NCI-H524 treated with DMSO at 0.1 percent for 48 hours (cell line): Measurements from ENCODE around the gene PNPLA7.
"Not testable (repeated sequence)": the region's sequence is repeated elsewhere in the genome, so short reads cannot be mapped to it uniquely, and the experiment has no call there.

Source experiments
- DNase-seq: peaks from one replicate; lab custom pipeline; 2025; lab: John Stamatoyannopoulos, UW

The PNPLA7 gene

DNA sequence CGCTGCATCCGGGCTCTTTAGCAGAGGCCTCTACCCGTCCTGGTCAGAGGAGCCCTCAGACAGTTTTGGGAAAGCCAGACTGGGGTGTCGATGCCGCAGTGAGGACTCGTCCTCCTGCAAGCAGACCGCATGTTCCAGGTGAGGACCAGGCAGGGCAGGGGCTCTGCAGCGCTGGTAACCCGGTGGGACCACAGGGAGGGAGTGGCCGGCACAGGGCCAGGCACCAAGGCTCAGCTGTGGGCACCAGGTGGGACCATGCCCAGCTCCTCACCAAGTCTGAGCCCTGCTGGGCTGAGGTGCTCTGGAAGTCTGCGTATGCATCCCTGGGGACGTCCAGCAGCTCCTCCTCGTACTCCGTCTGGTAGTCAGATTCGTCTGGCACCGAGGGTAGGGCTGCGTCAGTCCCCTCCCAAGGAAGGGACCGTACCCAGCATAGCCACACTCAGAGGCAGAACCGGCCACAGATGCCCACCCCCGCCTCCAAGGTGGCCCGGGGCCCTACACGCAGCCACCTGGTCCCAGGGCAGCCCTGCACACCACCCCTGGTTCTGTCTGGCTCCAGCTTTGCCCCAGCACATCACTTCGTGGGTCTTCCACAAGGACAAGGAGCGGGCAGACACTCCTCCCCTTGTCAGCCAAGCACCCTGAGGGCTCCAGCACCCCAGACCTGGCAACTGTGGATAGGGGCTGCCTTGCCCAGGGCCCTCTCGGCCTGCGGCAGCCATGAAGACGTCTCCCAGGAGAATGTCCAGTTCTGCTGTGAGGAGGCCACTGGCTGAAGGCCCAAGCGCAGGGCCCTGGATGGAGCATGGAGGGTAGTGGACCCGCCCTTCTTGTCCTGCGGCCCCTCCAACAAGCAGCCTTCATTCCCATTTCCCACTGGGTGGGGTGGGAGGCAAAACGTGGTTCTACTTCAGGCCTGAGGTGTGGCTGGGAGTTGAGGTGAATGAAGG lies 89.6 kb downstream of the PNPLA7 start:
- no peak for DNase-seq

DNA sequence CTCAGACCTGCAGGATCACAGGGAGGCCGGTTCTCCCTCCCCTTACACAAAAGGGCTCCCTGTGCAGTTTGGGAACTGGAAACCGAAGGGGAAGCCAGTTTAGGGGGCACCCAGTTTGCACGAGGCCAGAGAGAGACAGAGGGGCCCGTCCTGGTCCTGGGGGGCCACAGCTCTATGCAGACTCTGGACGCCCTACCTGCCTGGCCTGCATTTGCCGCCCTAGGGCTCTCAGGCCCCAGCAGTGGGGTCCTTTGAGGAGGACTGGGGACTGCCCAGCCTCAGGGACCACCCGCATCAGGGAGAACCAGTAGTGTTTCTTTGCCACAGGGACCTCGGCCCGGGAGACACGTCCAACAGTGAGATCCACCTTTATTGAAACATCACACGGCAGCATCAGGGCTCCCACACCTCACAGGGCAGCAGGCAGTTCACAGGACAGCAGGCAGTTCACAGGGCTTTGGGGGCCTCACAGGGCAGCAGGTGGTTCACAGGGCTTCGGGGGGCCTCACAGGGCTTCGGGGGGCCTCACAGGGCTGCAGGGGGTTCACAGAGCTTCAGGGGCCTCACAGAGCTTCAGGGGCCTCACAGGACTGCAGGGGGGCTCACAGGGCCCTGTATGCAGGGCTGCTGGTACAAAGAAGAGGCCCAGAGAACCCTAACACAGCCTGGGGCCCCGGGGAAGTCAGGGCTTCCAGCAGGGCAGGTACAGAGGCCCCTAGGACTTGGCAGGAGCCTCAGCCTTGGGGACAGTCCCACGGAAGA lies 90.4 kb downstream of the PNPLA7 start:
- no peak for DNase-seq

DNA sequence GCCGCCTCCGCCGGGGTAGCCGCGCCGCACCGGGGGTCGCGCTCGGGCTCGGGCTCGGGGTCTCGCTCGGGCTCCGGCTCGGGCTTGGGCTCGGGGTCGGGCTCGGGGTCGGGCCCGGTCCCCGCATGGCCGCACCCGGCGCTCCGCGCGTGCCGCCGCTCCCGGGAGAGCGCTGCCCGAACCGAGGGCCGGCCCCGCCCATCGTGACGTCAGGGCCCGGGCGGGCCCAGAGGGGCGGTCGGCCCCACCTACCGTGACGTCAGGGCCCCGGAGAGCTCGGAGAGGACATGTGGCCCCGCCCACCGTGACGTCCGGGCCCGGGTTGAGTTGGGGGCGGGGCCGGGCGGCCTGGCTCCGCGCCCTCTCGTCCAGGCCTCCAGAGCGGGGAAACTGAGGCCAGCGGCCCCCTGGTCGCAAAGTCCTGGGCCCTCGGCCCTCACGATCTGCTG lies 91.0 kb downstream of the PNPLA7 start, which contains the start of gene NSMF:
Gene NSMF (minus strand): TSS at position 183 of the 449 bp plus-strand sequence. CDS start 232 bp downstream, outside the sequence.
- no peak for DNase-seq

DNA sequence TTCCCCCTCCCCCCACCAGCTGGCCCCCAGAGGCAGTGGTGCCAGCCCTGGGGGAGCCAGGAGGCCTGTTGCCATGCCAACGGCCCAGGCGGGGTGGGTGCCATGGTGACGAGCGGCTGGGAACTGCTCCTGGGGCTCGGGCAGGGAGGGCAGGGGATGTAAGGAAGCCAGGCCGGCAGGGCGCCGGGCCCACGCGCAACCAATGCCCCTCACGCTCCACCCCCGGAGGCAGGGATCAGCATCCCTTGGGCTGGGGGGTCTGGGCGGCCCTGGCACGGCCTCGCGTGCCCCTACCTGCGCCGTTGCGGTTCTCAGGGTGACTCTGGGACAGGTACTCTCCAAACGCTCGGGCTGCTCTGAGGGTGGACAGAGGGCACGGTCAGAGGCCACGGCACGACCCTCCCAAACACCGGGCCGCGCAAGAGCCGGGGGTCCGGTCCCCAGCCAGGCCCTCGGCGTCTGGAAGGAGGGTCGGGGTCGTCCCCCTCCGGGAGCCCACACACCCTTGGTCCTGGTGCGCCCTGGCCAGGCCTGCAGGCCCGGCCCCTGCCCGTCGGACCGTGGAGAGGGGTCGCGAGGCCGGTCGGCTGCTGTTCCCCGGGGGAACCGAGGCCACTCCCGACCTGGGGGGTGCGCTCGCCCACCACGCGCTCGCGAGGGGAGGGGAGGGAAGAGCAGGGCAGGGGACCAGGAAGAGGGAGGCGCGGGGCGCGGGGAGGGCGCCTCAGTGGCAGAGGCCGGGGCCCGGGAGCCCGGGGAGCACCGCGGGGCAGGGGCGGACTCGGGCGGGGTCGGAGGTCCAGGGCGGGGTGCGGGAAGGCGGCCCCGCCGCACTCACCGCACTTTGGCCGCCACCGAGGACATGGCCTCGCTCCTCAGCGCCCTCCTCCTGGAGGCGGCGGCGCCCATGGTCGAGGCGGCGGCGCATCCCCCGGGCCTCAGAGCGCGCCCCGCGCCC lies 91.7 kb downstream of the PNPLA7 start:
- no peak for DNase-seq

DNA sequence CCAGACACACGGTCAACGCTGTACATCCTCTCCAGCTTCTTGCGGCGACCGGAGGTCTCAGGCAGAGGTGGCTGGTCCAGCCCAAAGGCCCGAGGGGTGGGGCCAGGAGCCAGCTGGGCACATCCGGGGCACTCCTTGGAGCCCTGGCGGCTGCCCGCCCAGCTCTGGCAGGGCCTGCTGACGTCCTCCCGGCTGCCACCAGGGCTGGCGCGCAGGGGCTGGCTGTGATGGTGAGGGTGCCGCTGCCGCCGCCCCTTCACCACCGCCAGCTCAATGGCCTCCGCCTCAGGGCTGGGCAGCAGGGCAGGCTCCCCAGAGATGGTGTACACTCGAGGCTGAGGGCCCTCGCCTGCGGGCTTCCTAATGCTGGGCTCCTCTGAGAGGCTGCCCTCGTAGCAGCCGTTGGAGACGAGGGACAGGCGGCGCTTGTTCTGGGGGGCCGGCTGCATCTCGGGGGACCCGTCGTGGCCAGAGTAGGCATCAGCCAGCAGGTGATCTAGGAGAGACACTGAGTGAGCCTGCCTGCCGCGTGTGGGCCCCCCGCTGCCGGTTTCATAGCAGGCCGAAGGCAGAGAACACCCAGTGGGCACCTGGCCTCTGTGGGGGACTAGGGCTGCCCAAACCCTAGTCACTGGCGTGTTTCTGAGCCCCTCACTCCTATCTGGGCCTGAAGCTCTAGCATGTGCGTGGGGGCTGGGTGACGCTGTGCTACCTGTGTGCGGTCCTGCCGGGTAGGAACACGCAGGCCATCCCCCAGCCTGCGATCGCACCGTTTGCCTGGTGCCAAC lies 92.6 kb downstream of the PNPLA7 start:
- no peak for DNase-seq

DNA sequence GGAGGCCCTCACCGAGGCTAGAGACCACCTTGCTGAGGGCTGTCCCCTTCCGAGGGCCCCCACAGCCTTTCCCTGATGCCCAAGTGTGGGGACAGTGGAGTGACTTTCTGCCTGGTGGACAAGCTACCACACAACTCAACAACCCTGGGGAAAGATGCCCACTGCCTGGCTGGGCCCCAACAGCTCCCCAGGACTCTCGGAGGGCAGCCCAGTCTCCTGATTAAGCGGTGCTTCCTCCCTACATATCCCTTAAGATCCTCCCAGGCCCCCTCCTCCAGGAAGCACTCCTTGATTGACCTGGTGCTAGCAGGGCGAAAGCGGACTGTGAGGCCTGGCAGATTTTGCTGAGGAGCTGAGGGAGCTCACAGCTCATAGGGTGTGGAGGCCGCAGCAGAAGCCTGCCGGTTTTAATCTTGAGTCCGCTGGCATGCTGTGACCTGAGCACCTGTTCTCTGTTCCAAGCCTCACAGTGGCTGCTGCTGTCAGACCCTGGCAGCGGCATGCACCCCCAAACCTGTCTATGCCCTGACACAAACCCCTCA lies 93.3 kb downstream of the PNPLA7 start:
- no peak for DNase-seq

DNA sequence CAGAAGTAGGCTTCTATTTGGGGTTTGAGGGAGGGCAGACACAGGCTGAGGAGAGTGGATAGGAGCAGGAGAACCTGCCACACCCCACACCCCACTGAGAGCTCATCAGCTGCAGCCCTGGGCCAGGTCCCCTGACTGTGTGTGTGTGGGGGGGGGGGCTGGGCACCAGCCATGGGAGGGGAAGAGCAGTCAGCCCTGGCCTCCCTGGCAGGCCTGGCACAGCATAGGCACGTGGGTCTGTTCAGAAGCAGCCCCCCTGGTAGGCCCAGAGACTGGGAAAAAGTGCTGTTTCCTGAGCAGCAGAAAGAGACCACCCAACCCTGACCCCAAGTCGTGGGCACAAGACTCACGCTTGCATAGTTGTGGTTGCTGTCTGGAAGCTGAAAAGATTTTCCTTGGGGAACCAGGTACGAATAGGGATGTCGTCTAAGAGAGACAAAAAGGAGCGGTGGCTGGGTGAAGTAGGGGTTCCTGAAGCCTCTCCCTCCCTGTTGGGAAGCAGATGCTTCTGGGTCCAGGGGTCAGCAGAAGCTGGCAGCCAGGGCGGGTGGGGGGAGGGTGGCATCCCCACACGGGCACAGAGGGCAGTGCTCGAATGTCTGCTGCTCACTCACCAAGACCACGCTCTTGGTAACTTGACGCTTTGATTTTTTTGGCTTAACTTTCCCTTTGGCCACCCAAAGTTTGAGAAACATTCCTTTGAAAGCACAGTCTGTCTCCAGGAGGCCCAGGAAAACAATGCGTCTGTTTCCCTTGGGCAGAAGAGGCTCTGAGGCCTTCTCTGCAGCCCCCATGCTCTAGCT lies 93.9 kb downstream of the PNPLA7 start:
- DNase-seq, result no peak

DNA sequence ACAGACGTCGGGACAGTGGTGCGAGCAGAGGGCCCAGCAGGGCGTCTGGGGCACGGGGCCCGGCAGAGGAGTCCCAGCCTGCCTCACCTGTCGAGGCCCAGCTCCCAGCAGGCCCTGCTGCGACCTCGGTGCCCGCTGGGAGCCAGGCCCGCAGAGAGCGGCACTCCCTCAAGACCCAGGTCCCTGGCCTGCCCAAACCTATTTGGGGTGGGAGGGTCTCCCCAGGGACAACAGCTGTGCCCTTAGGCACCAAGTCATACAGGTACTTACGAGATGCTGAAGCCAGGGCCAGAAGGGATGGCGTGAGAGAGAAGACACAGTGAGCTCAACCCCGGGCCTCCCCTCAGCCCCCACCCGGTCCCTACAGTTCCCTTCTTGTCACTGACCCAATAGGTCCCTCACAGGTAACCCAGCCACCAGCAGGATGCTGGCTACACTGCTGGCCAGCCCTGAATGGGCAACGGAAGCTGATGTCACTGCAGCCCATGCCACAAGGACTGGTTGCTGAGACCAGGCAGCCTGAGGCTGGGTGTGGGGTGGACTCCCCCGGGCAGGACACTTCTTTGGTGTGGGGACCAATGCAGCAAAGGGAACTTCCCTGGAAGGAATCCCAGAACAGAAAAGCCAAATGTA lies 94.7 kb downstream of the PNPLA7 start:
- DNase-seq, result no peak

DNA sequence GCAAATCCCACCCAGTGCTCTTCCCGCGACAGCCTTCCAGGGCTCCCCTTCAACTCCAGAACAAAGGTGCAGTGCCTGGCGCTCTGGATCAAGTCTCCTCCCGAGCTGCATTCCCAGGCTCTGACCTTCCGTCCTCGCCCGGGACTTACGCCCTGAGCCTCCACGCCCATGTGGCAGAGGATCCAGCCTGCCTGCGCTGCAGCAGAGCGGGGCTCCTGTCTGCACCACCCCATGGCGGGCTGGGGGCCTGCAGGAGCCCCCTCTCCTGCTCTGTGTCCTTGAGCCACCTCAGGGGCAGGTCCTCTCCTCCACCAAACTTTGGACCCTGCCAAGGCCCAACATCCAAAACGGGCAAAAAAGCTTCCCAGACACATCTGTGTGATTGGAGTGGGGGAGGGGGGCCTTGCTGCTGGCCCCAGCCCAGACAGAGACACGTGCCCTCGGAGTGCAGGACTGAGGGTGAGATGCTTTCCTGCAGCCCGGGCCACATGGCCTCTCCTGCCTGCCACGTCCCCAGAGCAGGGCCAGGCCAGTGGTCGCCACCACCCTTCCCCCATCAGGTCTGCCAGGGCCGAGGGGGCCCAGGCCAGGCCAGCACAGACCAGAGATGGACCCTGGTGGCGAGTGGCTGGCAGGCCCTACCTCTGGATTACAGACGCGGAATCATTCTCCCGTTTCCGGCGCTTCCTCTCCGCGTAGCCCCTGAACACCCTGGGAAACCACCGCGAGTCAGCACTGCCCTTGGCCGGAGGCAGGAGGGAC lies 95.4 kb downstream of the PNPLA7 start:
- DNase-seq, result no peak

DNA sequence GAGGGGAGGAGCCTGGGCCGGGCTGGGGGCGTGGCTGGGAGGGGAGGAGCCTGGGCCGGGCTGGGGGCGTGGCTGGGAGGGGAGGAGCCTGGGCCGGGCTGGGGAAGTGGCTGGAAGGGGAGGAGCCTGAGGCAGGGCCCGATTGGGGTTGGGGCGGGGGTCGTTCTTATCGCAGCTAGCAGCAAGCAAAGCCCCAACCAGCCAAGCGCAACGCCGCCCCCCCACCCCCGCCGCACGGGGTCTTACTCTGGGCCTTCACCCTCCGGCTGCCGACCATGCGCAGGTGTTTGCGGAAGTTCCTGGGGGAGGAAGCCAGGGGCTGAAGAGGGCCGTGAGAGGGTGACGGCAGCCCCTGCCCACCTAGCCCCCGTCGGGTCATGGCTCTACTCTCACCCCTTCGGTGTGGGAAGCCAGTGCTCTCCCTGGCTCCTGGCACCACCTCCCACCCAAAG lies 96.0 kb downstream of the PNPLA7 start:
- no peak for DNase-seq

DNA sequence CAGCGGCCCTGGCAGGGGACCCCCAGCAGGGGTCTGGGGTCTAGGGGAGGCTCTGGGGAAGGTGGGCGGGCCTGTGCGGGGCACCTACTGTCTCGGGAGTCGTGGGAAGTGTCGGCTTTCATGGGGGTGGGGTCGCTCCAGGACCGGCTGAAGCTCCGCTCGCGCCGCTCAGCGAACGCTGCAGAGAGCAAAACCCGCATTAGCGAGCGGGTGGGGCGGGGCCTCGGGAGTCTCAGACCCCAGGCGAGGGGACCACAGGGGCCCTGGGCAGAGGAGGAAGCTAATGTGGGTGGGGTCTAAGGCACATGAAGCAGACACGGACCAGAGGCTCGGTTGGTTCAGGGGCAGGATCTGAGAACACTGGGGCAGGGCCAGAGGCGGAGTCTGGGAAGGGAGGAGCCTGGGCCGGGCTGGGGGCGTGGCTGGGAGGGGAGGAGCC lies 96.5 kb downstream of the PNPLA7 start:
- DNase-seq, result no peak

DNA sequence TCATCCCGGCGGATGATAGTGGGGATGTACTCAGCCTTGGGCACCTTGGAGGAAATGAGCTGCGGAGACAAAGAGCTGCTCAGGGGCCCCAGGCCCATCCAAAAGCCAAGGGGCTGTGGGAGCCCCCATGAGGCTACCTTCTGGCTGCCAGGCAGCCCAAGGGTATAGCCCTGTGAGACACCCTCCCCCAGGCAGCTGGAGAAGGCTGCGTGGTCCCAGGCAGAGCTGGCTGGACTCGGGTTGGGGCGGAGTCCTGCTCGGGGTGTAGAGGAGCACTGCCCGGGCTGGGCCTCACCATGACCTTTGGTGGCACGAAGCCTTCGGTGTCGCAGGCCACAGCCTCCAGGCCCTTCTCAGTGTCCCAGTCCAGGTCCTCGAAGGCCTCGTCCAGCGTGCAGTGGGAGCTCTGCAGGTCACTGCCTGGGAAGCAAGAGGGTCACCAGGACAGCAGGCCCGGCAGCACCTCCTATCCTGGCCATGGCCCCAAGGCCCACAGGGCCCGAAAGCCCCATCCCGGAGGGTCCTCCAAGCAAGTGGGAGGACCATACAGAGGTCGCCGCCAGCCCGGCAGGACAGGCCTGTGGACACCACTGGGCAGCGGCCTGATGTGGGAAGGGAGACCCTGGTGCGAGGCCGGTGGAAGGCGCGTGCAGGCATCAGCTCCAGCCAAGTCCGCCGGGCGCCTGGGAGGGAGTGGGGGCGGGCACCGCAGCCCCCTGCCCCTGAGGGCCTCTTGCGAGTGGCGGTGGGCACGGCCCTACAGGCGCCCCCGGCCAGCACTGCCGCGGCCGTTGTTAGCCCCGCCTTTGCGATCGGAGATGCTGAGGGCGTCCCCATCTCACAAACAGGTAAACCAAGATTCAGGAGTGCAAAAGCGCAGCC lies 97.2 kb downstream of the PNPLA7 start:
- no peak for DNase-seq

DNA sequence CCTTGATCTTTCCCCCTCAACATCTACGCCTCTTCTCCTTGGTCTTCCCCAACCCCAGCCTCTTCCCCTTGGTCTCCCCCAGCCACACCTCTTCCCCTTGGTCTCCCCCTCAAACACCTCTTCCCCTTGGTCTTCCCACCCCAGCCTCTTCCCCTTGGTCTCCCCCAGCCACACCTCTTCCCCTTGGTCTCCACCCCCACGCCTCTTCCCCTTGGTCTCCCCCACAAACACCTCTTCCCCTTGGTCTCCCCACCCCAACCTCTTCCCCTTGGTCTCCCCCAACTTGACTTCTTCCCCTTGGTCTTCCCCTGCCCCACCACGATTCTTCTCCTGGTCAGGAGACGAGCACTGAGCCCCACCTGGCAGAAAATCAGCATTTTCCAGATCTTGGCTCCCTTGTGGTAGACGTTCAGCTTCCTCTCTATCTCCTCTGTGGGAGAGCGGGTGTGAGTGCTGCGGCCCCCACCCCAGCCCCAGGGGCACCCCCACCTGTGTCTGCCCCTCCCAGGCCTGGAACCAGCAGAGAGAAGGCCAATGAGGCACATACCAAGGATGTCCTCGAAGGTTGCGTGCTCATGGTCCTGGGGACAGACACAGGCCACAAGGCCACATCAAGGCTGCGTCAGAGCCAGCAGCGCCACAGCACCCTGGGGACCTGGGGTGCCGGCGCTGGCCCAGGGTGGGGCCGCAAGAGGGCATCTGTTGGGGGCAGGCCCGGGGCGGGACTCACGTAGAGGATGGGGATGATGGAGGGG lies 98.0 kb downstream of the PNPLA7 start:
- no peak for DNase-seq

DNA sequence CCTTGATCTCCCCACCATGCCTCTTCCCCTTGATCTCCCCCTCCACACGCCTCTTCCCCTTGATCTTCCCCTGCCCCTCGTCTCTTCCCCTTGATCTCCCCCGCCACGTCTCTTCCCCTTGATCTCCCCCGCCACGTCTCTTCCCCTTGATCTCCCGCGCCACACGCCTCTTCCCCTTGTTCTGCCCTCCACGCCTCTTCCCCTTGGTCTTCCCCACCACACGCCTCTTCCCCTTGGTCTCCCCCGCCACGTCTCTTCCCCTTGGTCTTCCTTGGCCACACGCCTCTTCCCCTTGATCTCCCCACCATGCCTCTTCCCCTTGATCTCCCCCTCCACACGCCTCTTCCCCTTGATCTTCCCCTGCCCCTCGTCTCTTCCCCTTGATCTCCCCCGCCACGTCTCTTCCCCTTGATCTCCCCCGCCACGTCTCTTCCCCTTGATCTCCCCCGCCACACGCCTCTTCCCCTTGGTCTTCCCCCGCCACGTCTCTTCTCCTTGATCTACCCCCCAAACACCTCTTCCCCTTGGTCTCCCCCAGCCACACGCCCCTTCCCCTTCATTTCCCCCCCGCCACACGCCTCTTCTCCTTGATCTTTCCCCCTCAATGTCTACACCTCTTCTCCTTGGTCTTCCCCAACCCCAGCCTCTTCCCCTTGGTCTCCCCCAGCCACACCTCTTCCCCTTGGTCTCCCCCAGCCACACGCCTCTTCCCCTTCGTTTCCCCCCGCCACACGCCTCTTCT lies 98.8 kb downstream of the PNPLA7 start:
- not testable (repeated sequence) for DNase-seq

DNA sequence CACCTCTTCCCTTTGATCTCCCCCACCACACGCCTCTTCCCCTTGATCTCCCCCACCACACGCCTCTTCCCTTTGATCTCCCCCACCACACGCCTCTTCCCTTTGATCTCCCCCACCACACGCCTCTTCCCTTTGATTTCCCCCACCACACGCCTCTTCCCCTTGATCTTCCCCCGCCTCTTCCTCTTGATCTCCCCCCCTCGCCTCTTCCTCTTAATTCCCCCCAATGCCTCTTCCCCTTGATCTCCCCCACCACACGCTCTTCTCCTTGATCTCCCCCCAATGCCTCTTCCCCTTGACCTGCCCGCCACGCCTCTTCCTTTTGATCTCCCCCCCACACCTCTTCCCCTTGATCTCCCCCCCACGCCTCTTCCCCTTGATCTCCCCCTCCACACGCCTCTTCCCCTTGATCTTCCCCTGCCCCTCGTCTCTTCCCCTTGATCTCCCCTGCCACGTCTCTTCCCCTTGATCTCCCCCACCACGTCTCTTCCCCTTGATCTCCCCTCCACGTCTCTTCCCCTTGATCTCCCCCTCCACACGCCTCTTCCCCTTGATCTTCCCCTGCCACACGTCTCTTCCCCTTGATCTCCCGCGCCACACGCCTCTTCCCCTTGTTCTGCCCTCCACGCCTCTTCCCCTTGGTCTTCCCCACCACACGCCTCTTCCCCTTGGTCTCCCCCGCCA lies 99.5 kb downstream of the PNPLA7 start:
- not testable (repeated sequence) for DNase-seq
